GM12875 (cell line): ENCODE measurements around the gene TMEM178B.

Source experiments
- H3K4me3 ChIP-seq: one replicate; pipeline ENCODE4 v1.5.1; 2011; ENCODE audit warnings: low read depth, low read length, control low read depth
- CTCF ChIP-seq: IDR thresholded peaks from 2 replicates; pipeline ENCODE4 v1.5.1; 2011; ENCODE audit warnings: low read depth, mild to moderate bottlenecking, control low read depth, inconsistent platforms, low read length, moderate library complexity, borderline replicate concordance; ENCODE audit not compliant: insufficient read depth

The TMEM178B gene

DNA sequence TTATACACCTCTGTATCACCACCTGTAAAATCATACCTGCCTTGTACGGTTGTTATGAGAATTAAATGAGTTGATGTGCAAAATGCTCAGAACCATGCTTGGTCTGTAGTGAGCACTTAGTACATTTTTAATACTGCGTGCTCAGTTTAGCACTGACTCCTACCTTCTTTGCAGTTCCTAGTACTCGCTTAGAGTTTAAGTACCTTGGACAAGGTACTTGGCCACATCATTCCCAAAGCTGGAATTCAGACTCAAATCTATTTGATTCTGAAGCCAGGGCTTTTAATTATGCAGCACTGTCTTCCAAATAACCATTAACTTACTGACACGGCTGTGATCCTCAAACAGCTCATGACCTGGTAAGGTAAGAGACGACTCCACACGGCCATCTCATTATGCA, 377.4 kb downstream of the TMEM178B start:
- no peak for TF ChIP-seq CTCF
- H3K4me3 ChIP-seq = no peak overlapping the region

- TF ChIP-seq CTCF = no peak
- no peak overlapping the region for H3K4me3 ChIP-seq
Observed at GRCh38 chr7:141452911-141453310, 379.0 kb downstream of the TMEM178B start.

GRCh38 chr7:141454338-141454737, 380.5 kb downstream of the TMEM178B start:
- H3K4me3 ChIP-seq = no peak overlapping the region
- no peak for TF ChIP-seq CTCF

DNA sequence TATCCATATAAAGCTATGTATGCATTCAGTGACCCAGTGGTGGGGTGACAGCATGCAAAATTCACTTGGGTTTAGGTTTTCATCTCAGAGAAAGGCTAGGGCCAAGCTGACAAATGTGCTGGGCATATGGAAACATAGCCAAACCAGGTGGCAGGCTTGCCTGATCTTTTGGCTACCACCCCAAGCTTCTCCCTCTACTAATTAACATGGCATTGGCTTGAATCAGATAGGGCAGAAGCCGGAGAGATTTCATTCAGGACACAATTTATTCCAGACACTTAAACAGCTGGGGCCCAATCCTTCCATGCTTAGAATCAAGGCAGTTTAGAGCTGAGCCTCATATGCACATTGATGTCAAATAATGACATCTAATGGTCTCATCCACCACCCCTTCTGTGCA, 381.9 kb downstream of the TMEM178B start:
- no peak overlapping the region for H3K4me3 ChIP-seq
- no peak for TF ChIP-seq CTCF

DNA sequence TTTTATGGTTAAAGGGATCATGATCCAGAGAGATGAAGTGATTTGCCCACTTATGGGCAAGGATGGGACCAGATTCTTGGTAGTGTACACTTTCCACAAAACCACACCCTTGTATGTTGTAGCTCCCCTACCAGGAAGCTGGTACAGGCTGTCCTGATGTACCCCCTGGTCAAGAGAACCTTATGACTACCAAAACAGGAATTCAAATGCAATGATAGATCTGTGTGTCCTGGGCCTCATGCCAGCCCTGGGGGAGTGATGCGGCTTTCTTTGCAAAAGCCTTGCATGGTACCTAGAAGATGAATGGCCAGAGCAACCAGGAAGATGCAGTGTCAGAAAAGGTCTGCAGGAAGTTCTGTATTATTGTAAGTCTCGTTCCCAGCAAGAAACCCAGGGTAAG, 382.4 kb downstream of the TMEM178B start:
- H3K4me3 ChIP-seq = no peak overlapping the region
- no peak for TF ChIP-seq CTCF

- H3K4me3 ChIP-seq = no peak overlapping the region
- no peak for TF ChIP-seq CTCF
Observed at GRCh38 chr7:141456711-141457110, 382.8 kb downstream of the TMEM178B start.

GRCh38 chr7:141460781-141461715, 387.2 kb downstream of the TMEM178B start:
- no peak overlapping the region for H3K4me3 ChIP-seq
- TF ChIP-seq CTCF = no peak
